Measurements from ENCODE around the gene ZNF365. TPM values are rescaled to one million over a fixed set of nuclear protein-coding genes. Genes with fewer than 3 reads are reported as not detected.
"Not testable (repeated sequence)": the region's sequence is repeated elsewhere in the genome, so short reads cannot be mapped to it uniquely, and the experiment has no call there.

The ZNF365 gene
- total RNA-seq, 1 donor from 2014 or later: 0.26 TPM

GRCh38 chr10:62352356-62352970, 21.7 kb upstream of the ZNF365 start:
- Histone ChIP-seq H3K27ac (no peak overlapping the region), H3K27me3 (no peaks in the 10 kb centered on the region), H3K4me1 (no peaks in the 10 kb centered on the region), H4K20me1 (ENCODE audit: low read depth) (no peaks in the 10 kb centered on the region), H3F3A (ENCODE audit: low read depth) (no peaks in the 10 kb centered on the region), H2AFZ (replicated peaks) (no peak overlapping the region), H3K36me3 (no peaks in the 10 kb centered on the region), H3K4me3 (no peak overlapping the region), H3K4me2 (no peak overlapping the region), H3K79me2 (ENCODE audit: low read depth) (no peaks in the 10 kb centered on the region), H3K9me3 (ENCODE audit: low read depth) (peaks cover 3% of the 10 kb centered on the region), H3K9ac (no peak overlapping the region)
- Mint-ChIP-seq H3K27ac (no peak overlapping the region), H3K9me3 (peaks cover 11% of the 10 kb centered on the region), H3K4me1 (no peaks in the 10 kb centered on the region), H3K27me3 (ENCODE audit: insufficient read depth, low read depth) (no peaks in the 10 kb centered on the region), H3K4me3 (no peak overlapping the region), H3K36me3 (peaks cover 2% of the 10 kb centered on the region)
- no peak for DNase-seq (ENCODE audit: low spot score)
- TF ChIP-seq EZH2 (IDR thresholded peaks at IDR 0.05) (no peak), EZH2phosphoT487 (IDR thresholded peaks at IDR 0.05) (no peak), CTCF (IDR thresholded peaks at IDR 0.05) (no peak)

- Mint-ChIP-seq H3K36me3 (peaks cover 2% of the 10 kb centered on the region), H3K9me3 (peaks cover 5% of the 10 kb centered on the region), H3K4me1 (no peaks in the 10 kb centered on the region), H3K27me3 (ENCODE audit: insufficient read depth, low read depth) (no peaks in the 10 kb centered on the region), H3K27ac (no peak overlapping the region), H3K4me3 (no peak overlapping the region)
- no peak for DNase-seq (ENCODE audit: low spot score)
- H3K9me3 ChIP-seq (ENCODE audit: low read depth): peaks cover 3% of the 10 kb centered on the region
- H3K27ac ChIP-seq: no peak overlapping the region
- H3K4me1 ChIP-seq: no peaks in the 10 kb centered on the region
- no peaks in the 10 kb centered on the region for H3K79me2 ChIP-seq (ENCODE audit: low read depth)
- no peak for TF ChIP-seq EZH2 (IDR thresholded peaks at IDR 0.05)
- no peak for TF ChIP-seq CTCF (IDR thresholded peaks at IDR 0.05)
- no peak for TF ChIP-seq EZH2phosphoT487 (IDR thresholded peaks at IDR 0.05)
- no peak overlapping the region for H3K4me2 ChIP-seq
- H3F3A ChIP-seq (ENCODE audit: low read depth): no peaks in the 10 kb centered on the region
- no peak overlapping the region for H3K9ac ChIP-seq
- no peak overlapping the region for H2AFZ ChIP-seq (replicated peaks)
- H3K36me3 ChIP-seq: no peaks in the 10 kb centered on the region
- no peaks in the 10 kb centered on the region for H4K20me1 ChIP-seq (ENCODE audit: low read depth)
- H3K4me3 ChIP-seq: no peak overlapping the region
- H3K27me3 ChIP-seq: no peaks in the 10 kb centered on the region
Measured at GRCh38 chr10:62354916-62355315, 19.3 kb upstream of the ZNF365 start.

- Mint-ChIP-seq H3K4me1 (no peaks in the 10 kb centered on the region), H3K27me3 (ENCODE audit: insufficient read depth, low read depth) (no peaks in the 10 kb centered on the region), H3K27ac (no peak overlapping the region), H3K9me3 (peaks cover 2% of the 10 kb centered on the region), H3K36me3 (no peaks in the 10 kb centered on the region), H3K4me3 (no peak overlapping the region)
- no peaks in the 10 kb centered on the region for H3K79me2 ChIP-seq (ENCODE audit: low read depth)
- no peak overlapping the region for H3K4me2 ChIP-seq
- no peak overlapping the region for H3K27ac ChIP-seq
- H2AFZ ChIP-seq (replicated peaks): no peak overlapping the region
- H3K36me3 ChIP-seq: no peaks in the 10 kb centered on the region
- H3K4me1 ChIP-seq: no peaks in the 10 kb centered on the region
- no peaks in the 10 kb centered on the region for H3K27me3 ChIP-seq
- no peaks in the 10 kb centered on the region for H3F3A ChIP-seq (ENCODE audit: low read depth)
- H4K20me1 ChIP-seq (ENCODE audit: low read depth): no peaks in the 10 kb centered on the region
- DNase-seq (ENCODE audit: low spot score): no peak
- no peak overlapping the region for H3K9ac ChIP-seq
- TF ChIP-seq EZH2 (IDR thresholded peaks at IDR 0.05) (no peak), EZH2phosphoT487 (IDR thresholded peaks at IDR 0.05) (no peak), CTCF (IDR thresholded peaks at IDR 0.05) (no peak)
- H3K9me3 ChIP-seq (ENCODE audit: low read depth): peaks cover 3% of the 10 kb centered on the region
- H3K4me3 ChIP-seq: no peak overlapping the region
Measured at GRCh38 chr10:62356447-62356846, 17.7 kb upstream of the ZNF365 start.

GRCh38 chr10:62358151-62358550, 16.0 kb upstream of the ZNF365 start:
- H3K4me3 ChIP-seq; H4K20me1 ChIP-seq (ENCODE audit: low read depth); H3K9me3 ChIP-seq (ENCODE audit: low read depth); H3K36me3 Mint-ChIP-seq; H3K4me1 Mint-ChIP-seq; H3K27ac ChIP-seq; H3F3A ChIP-seq (ENCODE audit: low read depth); H3K79me2 ChIP-seq (ENCODE audit: low read depth); H3K4me2 ChIP-seq; H3K36me3 ChIP-seq; DNase-seq (ENCODE audit: low spot score); H3K9ac ChIP-seq; H3K4me1 ChIP-seq; H3K4me3 Mint-ChIP-seq; H3K27me3 Mint-ChIP-seq (ENCODE audit: insufficient read depth, low read depth); H3K27me3 ChIP-seq; H2AFZ ChIP-seq (replicated peaks); H3K9me3 Mint-ChIP-seq; H3K27ac Mint-ChIP-seq: not testable (repeated sequence)
